ENCODE data around the gene SLC10A1.
"Not testable (repeated sequence)": the region's sequence is repeated elsewhere in the genome, so short reads cannot be mapped to it uniquely, and the experiment has no call there.

SLC10A1 gene

DNA sequence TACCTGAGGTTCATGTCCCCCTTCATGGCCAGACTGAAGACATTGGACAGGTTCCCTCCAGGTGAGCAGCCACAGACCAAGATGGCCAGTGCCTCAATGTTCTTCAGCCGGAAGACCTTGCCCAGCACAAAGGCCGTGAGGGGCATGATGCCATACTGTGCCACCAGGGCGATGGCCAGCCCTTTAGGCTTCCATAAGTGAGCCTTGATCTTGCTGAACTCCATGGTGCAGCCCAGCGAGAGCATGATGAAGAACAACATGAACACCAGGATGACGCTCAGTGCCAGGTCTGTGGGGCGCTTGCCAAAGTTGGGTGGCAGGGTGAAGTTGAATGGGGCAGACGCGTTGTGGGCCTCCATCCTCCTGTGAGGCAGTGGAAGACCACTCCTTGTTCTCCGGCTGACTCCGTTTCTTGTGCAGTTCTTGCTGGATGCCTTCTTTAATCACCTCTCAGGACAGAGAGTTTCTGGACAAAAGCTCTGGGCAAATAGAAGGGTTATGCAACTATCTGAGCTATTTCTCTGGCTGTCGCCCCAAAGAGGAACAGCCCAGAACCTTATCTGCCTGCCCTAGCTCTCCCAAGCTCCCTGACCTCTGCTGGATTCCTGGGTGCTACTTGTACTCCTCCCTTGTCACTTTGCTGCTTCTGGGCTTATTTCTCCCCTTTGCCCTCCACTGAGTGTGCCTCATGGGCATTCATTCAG lies at the start of gene SLC10A1:
SLC10A1 (minus strand) TSS at position 445 of the 704 bp plus-strand sequence; CDS start at position 359, 86 bp downstream.
- DNase-seq (ENCODE audit: low spot score): no peak

DNA sequence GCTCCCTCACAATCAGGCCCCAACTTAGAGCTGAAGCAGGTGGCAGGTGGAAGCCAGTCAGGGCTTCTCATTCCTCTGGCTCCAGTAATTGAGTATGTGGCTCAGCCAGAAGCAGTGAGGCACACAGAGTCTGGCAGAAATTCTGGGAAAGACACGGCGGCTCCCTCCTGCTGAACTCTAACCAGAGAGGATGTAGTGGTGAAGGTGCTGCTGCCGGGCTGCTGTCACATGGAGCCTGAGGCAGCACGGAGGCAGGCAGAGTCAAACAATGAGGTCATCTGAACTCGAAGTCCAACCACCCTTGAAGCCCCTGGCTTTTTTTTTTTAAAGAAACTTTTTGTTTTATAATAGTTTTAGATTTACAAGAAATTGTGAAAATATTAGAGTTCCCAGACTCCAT lies 48.7 kb upstream of the SLC10A1 start:
- DNase-seq (ENCODE audit: low spot score): no peak

DNA sequence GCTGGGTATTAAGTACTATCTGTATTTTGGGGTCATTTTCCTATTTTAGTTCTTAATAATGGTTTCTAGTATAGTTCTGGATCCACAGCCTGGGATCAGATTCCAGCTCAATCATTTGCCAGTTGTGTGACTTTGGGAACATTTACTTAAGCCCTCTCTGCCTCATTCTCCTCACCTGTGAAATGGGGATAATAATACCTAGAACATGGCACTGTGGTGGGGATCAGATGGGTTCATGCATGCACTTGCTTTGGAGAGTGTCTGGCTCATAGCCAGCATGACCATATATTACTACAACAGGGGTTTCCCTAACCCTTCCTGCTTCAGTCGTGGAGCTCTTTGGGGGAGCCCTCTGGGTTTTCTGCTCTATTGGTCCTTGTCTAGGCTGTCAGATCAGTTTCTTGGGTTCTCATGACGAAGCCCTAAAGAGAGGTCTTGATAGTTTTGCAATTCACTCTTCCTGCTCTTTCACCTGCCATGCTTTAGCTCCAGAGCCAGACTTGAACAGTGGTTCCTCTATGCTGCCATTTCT lies 48.1 kb upstream of the SLC10A1 start:
- DNase-seq (ENCODE audit: low spot score): no peak

DNA sequence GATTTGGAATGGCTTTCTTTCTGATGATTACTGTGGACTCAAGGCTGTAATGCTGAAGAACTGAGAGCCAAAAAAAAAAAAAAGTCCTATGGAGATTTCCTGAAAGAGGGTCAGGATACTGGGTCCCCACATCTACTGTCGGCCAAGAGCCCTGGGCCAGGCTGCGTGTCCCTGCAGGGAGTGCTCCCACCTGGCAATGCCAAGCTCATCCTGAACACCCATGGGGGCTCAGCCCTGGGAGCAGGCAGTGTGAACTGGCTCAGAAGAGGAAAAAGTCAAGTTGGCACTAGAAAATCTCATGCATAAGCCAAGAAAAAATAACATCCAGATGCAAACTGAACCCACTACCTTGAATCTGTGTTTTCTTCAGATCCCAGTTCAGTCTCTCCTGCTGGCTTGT lies 47.1 kb upstream of the SLC10A1 start:
- DNase-seq (ENCODE audit: low spot score): no peak

DNA sequence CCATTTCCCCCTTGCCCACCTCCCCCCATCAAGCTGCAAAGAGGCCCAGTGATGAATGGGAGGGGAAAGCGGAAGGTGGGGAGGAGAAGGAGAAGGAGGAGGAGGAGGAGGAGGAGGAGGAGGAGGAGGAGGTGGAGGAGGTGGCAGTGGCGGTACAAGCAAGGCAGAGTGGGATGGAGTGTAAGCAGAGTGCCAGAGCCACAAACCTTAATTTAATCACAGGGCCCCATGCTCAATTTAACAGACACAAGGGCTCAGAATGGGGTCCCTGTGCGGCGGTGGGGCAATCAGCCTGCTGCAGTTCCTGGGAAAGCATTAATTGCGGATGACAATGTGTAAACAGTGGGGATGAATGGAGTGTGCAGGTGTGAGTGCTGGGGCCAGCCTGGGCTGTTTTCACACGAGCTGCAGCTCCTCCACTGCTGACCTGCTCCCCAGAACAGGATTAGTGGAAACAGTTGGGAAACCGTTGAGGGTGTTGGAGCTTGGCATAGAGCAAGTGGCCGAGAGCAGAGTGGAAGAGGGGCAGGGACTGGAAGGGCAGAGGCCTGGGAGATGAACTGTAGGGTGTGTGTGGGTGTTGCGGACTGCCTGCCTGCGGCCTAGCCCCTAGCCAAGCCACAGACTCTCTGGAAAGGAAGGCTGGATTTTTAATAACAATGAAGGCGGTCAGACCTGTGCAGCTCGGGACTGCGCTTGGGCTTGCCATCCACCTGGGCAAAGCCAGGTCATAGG lies 45.8 kb upstream of the SLC10A1 start:
- DNase-seq (ENCODE audit: low spot score): no peak

DNA sequence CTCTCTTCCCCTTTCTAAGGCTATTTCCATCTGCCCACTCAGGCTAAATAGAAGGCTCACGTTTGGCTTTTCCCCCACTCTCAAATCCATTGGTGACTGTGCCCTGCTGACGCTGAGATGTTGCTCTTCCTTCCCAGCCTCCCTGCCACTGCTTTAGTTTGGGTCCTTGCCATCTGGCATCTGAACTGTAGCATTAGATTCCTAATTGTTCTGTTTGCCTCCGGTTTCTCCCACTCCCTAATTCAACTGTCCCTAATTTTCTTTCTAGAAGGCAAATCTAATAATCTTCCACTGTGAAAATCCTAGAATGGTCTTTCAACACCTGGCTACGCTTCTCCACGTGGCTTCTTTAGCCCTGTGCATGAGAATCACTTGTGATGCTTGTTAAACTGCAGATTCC lies 44.6 kb upstream of the SLC10A1 start:
- no peak for DNase-seq (ENCODE audit: low spot score)

DNA sequence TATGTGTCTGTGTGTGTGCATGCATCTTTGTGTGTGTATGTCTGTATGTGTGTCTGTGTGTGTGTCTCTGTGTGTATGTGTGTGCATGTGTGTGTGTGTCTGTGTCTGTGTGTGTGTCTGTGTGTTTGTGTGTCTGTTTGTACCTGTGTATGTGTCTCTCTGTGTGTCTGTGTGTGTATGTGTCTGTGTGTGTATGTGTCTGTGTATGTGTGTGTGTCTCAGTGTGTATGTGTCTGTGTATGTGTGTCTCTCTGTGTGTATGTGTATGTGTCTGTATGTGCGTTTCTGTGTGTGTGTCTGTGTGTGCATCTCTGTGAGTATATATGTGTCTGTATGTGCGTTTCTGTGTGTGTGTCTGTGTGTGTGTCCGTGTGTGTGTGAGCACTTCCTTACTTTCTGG lies 42.6 kb upstream of the SLC10A1 start:
- no peak for DNase-seq (ENCODE audit: low spot score)

DNA sequence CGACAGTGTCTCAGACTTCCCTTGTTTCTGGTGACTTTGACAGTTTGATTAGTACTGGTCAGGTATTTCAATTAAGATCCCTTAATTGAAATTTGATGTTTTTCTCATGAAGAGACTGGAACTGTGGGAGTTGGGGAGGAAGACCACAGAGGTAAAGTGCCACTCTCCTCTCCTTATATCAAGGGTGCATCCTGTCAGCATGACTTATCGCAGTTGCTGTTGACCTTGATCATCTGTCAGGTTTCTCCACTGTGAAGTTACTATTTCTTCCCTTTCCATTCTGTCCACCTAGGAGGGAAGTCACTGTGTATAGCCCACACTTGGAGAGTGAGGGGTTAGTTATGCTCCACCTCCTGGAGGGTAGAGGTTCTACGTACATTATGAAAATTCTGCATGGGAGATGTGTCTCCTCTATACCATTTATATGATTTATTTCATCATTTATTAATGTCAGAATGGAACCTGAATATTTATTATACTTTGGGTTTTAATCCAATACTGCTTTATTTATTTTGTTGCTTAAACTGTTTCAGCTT lies 41.9 kb upstream of the SLC10A1 start:
- DNase-seq (ENCODE audit: low spot score): no peak

DNA sequence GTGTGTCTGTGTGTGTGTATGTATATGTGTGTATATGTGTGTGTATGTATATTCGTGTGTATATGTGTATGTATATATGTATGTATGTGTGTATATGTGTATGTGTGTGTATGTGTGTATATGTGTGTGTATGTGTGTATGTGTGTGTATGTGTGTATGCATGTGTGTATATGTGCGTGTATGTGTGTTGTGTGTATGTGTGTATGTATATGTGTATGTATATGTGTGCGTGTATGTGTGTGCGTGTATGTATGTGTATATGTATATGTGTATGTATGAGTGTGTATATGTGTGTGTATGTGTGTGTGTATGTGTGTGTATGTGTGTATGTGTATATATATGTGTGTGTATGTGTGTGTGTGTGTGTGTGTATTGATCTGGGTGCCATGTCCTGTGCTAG lies 31.8 kb upstream of the SLC10A1 start:
- no peak for DNase-seq (ENCODE audit: low spot score)

DNA sequence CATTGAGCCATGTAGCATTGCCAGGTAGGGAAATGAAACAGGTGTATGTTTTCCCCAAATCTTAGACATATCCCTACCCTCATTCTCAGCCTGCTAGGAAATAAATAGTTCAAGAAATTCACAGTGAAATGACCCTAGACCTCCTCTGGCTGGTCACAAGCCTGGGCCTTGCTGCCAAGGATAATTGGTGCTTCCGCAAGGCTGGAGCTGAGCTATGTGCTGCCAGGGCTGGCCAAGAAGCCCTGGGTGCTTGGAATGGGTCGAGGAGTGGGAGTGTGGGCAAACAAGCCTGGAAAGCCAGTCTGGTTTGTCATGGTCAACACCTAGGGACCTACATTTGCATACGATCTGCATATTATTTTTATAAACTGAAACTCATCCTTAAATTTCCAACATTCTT lies 31.3 kb upstream of the SLC10A1 start:
- no peak for DNase-seq (ENCODE audit: low spot score)

DNA sequence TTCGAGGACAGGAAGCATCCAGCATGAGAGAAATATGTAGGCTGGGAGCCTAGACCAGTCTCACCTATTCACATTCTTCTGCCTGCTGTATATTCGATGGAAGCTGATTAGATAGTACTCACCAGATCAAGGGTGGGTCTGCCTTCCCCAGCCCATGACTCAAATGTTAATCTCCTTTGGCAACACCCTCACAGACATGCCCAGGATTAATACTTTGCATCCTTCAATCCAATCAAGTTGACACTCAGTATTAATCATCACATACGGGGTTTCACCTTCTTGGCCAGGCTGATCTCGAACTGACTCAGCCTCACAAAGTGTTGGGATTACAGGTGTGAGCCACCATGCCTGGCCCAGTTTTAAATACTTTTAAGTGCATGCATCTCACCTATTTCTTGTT lies 30.5 kb upstream of the SLC10A1 start:
- no peak for DNase-seq (ENCODE audit: low spot score)

DNA sequence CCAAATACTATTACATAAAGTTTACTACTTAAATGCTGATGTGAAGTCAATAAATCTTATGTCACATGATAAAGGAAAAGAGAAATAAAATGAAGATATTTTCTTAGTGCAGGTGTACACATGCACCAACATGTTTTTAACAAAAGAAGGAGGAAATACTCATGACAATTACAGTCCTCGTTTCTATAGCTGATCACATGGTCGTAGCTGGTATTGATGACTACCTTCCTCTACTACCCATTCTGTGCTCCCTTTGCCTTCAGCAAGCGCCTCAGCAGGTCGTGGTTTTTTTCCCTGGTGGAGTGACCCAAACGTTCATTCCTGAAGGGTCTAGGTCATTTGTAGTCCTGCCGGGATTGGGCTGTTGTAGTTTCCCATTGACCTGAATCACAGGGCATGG lies 25.4 kb upstream of the SLC10A1 start:
- DNase-seq (ENCODE audit: low spot score): no peak

DNA sequence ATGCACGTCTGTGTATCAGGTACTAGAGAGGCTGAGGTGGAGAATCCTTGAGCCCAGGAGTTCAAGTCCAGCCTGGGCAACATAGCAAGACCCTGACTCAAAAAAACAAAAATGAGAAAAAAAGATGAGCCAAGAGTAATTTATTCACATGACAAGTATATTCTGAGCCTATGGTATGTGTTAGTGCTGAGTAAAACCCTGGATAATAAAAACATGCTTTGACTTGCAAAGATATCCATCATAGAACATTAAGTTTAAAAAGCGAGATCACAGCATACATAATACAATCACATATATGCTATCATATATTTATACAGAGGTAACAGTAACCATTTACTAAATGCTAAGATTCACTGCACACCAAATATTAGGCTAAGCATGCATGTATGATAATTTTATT lies 23.9 kb upstream of the SLC10A1 start:
- no peak for DNase-seq (ENCODE audit: low spot score)

DNA sequence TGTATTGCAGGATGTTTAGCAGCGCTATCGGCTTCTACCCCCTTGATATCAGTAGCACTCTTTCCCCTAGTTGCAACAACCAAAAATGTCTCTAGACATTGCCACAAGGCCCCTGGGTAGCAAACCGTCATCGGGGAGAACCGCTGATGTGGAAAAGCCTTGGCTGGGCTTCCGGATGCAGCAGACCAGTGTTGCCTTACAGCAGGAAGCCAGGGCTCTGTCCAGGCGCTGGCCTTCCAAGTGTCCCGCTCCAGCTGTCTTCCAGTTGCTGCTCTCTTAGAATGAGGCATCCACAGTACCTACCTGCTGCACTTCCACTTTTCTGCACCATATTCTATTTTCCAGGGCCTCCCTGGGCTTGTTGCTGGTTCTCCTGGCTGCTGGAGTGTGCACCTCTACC lies 22.6 kb upstream of the SLC10A1 start:
- no peak for DNase-seq (ENCODE audit: low spot score)

DNA sequence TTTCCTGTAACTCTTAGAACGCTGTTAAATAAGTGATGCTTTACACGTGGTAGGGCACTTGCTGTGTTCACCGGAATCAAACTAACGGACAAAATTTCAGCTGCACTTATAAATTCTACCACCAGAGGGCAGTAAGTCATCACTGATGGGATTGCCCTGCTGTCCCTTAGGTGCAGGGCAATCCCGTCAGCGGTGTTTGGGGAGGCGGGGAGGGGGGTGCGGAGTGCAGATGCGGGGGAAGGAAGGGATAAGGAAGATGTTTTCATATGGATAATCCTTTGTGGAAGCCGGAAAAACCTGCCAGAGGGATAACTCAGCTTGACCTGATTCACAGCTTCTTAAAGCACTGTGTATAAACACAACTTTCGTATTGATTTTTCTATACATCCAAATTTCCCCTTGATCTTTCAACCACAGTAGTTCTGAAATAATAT lies 21.7 kb upstream of the SLC10A1 start:
- peak; percentile 61 for DNase-seq (ENCODE audit: low spot score)

DNA sequence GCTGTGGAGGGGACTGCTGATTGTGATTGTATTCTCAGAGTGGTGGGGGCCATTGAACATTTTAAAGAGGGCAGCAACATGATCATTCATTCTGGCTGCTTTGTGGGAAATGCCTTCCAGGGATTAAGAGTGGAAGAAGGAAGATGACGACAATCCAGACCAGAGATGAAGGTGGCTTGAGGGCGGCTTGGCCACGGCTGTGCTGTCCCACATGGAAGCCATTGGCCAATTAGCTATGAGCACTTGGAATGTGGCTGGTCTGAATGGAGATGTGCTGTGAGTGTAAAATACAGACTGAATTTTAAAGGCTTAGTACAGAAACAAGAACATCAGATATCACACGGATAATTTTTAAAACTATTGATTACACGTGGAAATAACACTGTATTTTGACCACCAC lies 19.2 kb upstream of the SLC10A1 start:
- DNase-seq (ENCODE audit: low spot score): no peak

DNA sequence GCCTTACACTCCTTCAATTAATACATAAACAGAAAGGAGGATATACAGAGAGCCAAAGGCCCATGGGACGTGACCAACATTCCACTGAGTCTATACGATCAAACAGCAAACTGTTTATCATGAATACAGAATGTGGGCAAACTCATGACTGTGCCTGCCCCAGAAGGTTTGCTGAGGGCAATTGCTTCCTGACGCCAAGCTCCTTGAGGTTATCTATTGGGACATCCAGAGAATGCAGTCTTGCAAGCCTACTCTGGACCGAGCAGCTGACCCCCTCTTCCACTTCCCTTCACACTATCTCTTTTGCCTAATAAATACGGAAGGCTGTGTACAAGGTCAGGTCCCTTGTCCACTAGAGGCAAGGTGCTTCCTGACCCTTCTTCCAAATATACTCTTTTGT lies 18.5 kb upstream of the SLC10A1 start:
- no peak for DNase-seq (ENCODE audit: low spot score)

DNA sequence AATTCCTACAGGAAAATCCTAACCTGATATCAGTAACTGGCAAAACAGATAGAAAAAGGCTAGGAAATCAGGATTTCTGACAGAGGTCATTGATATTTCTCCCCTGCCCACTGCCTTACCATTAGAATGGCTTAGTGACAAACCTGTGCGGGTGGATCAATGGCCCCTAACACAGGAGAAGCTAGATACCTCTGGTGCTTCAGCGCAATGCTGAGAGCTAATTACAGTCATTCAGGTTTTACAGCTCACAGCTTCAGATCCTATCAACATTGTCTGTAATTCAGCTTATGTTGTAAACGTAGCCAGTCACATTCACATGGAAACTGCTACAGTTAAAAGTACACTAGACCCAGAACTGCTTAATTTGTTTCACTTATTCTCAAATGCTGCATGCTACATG lies 17.4 kb upstream of the SLC10A1 start:
- DNase-seq (ENCODE audit: low spot score): no peak

DNA sequence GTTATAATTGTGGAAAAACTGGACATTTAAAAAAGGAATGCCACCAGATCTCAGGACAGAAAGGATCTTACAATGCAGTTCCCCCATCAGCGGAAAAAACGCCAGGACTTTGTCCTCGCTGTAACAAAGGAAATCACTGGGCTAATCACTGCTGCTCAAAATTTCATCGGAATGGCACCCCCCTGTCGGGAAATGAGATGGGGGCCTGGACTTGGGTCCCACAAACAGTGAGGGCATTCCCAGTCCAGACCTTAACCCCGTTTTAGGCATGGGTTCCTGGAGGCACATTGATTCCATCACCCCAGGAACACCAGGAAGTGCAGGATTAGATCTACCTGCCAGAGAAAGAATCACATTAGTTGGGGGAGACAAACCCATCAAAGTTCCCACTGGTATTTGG lies 16.3 kb upstream of the SLC10A1 start:
- not testable (repeated sequence) for DNase-seq (ENCODE audit: low spot score)

DNA sequence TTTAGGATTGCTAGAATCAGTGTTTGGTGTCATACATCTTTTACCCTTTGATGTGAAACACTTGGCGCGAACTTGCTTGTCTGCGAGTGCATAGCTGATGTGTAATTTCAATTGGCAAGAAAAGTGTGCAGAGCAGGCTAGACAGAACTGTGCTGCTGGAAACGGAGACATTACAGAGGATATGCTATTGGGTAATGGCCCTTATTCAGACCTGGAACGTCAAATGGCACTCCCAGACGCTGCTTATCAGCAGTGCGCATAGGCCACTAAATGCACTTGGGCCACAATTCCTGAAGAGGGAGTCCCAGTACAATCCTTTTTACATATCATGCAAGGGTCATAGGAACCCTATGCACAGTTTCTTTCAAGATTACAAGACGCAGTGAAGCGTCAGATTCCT lies 15.7 kb upstream of the SLC10A1 start:
- no peak for DNase-seq (ENCODE audit: low spot score)

DNA sequence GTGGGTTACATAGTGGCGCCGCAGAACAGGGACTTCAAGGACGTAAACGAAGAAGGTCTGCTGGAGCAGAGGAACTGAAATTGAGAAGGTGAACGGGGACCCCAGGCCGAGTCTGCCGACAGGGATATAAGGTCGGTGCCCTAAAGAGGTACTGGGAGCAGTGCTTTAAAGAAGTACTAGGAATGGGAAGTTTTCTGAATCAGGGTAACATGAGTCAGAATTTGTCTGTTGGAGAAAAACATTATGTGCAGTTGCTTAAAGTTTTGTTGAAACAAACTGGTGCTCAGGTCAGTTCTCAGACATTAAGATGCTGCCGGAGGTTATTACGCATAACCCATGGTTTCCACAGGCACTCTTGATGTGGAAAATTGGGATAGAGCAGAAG lies 14.8 kb upstream of the SLC10A1 start:
- DNase-seq (ENCODE audit: low spot score): no peak

DNA sequence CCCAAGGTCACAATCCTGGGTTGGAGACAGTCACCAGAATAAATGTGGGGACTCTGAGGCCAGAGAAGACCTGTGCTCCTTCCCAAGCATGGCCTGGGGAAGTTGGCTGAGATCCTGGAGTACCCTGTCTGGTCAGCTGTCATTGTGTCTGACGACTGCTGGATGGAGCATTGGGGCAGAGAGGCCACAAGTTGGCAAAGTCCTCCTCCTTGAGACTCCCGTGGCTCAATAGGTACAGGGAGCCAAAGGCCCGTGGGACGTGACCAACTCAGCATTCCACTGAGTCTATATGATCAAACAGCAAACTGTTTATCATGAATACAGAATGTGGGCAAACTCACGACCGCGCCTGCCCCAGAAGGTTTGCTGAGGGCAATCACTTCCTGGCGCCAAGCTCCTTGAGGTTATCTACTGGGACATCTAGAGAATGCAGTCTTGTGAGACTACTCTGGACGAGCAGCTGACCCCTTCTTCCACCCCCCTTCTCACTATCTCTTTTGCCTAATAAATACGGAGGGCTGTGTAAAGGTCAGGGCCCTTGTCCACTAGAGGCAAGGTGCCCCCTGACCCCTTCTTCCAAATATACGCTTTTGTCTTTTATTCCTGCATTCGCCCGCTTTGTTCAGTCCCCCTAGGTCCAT lies 14.3 kb upstream of the SLC10A1 start:
- no peak for DNase-seq (ENCODE audit: low spot score)
